GM18951 (cell line): Measurements from ENCODE around the gene FAM13C.

Experiments
- POLR2A ChIP-seq: IDR thresholded peaks from 4 replicates; pipeline ENCODE4 v1.6.1; 2011; ENCODE audit warnings: mild to moderate bottlenecking; ENCODE audit not compliant: insufficient read length, insufficient read depth; ENCODE audit errors: extremely low read depth
- in situ Hi-C: fragments of 300-500 bp; cut with MboI; formaldehyde crosslinking; loops from one replicate; pipeline ENCODE4 v1.12.0; 2022; ENCODE audit warnings: low sequenced_read_pairs, mixed read lengths, inconsistent platforms; ENCODE audit not compliant: unreplicated experiment

FAM13C gene

DNA sequence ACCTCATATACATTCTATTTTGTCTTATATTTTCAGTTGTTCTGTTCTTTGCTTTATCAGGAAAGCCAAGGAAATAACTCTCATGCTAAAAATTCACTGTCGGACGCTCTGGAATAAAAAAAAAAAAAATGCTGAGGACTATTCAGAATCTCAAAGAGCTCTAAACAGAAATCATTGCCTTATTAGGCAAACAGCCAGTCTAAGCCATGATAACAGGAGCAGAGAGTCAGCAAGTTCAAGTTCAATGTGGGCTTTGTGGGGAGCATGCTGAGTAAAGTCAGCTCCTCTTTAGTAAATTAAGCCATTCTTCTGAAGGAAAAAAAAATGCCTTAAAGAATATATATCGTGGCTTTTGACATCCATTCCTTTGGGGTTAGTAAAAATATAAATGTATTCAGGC, 13.6 kb upstream of the FAM13C start:
- no peak for TF ChIP-seq POLR2A
- in situ Hi-C loops: no loop called here

DNA sequence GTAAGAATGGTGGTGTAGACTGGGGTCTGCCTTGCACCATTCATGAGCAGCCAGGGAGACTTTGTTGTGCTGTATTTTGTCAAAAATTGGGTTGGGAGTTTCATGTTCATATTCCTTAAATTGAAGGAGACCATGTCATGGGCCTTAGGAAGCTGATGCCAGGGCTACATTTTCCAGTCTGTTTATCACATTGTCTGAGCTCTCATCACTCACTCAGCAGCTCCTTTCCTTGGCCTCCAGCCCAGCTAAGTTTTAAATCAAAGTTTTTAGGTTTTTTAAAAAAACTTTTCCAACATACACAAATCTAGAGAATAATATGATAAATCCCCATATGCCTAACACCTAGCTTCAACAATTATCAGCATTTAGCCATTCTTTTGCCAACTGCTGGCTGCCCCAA, 12.6 kb upstream of the FAM13C start:
- in situ Hi-C loops: no loop called here
- TF ChIP-seq POLR2A: no peak

DNA sequence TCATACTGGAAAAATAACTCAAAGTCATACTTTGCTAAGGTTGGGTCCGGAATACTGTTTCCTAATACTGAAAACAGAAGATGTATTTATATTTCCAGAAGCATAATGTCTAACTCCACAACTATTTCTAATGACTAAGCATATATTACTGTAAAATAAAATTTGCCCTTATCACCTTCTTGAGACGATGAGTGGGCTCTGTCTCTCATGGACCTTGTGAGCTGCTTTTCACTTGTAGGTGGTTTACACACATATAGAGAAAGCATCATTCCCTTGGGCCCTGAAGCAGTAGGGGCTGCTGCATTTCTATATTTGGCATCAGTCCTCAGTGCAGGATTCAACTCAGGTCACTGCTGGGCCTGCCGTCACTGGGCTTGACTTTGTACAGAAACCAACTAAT, 10.7 kb upstream of the FAM13C start:
- in situ Hi-C loops: no loop called here
- no peak for TF ChIP-seq POLR2A

DNA sequence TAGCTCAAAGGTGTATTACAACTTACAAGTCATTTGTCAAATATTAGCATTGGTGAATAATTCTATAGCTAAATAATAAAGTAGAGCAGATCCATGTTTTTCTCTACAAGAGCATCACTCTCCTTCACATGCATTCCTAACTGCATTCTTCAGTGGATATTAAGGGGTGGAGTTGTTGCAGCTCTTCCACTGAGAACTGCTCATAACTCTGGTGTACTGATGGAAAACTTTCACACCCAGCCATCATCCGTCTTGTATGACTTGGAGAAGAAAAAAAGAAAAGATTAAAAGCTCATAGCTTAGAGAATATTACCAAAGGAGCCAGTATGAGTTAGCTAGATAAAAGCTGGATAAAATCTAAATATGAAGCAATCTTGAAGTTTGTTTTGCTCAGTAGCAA, 10.2 kb upstream of the FAM13C start:
- TF ChIP-seq POLR2A: no peak
- in situ Hi-C loops: no loop called here

DNA sequence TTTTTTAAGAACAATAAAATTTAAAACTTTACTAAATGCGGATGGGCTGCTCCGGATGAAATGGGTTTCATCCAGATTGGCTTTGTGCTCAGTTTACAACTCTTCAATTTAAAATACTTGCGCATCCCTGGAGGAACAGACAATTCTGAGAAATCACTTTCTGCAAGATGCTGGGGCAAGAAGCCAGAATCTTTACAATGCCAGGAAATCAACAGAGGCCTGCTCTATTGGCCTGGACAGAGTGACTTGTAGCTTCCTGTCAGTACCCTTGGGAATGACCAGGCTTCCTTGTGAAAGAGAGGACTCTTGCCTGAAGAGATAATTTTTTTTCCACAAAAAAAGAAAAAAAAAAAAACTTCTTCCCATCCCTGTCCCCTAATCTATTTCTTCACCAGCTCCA, 3.9 kb upstream of the FAM13C start:
- in situ Hi-C loops: no loop called here

DNA sequence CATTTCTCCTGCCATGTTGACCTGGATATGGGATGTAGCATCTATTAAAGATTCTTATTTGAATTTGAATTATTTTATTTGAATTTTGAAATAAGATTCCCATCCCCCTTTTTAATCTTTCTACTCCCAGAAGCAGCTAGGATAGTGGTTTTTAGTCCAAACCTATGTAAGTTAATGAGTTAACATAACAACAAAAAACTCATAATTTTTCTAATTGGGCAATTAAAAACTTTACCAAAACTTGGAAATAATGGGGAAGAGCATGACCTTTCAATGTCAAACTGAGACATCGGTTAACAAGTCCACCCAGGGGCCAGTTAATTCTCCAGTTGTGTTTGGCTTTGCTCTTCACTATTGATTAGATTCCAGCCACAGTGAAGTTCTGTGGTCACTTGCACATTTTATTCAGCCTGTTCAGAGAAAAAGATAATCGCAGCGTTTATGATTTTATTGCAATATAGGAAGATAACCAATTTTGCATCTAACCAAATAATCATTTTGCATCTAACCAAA, 1.2 kb upstream of the FAM13C start:
- TF ChIP-seq POLR2A: no peak
- in situ Hi-C loops: no loop called here

More for the DNA sequence above, 3.9 kb upstream of the FAM13C start:
- no peak for TF ChIP-seq POLR2A

DNA sequence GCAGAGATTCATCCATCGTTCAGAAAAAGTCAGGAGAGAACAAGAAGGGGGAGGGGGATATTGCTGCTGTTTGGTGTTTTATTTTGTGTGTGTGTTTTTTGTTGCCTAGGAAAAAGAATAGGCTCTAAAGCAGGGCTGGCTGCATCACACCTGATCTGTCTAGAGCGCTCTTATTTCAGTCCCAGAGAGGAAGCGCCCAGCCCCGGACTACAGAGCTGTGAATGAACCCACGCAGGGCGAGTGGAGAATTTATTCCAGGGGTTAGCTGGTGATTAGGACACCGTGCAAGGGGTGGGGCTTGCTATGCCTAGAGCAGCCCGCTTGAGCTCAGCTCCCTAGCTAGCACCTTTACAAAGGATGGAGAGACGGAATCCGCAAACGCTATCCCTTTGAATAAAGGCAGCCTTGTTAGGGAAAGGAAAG, 621 bp upstream of the FAM13C start:
- in situ Hi-C loops: no loop called here
- no peak for TF ChIP-seq POLR2A

DNA sequence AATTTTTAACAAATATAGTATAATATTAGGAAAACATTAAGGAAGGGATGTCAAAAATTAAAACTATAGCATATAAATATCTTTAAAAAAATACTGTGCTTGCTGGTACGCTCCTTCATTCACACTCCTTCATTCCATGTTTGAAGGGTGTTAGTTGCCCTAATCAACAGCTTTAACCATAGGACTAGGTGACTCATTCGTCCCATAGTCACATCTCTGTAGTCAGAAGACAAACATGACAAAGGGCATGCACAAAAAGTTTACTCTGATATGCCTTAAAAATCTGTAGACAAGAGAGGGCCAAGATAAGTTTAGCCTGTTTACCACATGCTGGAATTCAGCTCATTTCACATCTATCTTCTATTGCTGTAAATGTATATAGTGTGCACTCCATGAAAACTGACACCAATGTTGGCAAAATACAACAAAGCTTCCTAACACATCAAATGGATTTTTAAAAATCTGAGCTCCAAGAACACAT, 646 bp downstream of the FAM13C start:
- in situ Hi-C loops: no loop called here
- no peak for TF ChIP-seq POLR2A

DNA sequence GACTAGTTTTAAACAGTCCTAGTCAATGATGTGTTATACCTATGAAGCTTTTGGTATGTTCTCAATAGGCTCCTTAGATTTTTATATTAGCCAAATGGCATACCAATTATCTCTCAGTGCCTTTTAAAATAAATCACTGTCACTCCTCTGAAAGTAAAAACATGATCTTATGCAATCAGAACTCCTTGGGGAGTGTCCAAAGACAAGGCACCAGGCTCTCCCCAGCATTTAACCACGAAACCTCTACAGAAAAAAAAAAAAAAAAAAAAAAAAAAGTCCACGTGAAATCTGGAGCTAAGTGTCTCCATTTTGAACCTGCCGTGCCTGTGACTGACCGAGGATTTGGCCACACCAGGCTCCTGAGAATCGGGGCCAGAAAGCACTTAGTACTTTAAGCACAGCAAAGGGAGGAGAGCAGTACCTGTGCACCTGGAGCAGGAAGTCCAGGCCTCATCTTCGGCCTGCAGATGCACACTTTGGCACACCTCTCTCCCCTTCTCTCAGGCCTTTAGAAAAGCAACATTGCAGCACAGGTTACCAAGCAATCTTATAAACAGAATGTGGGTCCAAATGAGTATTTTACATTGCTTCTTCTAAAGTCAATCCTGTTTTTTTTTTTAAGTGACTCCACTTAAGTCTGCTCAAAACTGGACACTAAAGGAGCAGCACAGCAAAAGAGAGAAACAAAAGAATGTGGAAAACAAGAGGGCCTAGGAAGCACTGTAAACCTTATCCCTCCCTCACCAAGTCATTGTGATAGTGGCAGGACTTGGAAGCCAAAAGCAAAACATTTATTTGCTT, 1.5 kb downstream of the FAM13C start:
- in situ Hi-C loops: no loop called here
- no peak for TF ChIP-seq POLR2A

DNA sequence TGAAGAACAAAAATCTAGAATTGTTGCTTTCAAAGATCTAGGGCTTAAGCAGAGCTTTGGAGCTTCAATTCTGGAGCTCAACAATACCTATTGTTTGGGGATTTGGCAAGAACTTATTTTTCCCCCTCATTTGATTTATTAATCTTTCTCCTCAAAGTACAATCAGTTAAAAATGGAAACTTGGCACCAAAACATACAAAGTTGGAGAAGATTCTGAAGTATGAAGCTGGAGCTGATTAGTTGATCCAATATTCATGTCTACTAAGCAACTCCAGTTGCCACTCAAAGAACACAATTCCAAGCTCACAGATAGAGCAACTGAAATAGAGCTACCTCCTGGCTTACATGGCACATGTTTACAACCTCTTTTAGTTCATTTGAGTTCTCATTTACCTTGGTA, 3.8 kb downstream of the FAM13C start:
- in situ Hi-C loops: no loop called here
- TF ChIP-seq POLR2A: no peak

DNA sequence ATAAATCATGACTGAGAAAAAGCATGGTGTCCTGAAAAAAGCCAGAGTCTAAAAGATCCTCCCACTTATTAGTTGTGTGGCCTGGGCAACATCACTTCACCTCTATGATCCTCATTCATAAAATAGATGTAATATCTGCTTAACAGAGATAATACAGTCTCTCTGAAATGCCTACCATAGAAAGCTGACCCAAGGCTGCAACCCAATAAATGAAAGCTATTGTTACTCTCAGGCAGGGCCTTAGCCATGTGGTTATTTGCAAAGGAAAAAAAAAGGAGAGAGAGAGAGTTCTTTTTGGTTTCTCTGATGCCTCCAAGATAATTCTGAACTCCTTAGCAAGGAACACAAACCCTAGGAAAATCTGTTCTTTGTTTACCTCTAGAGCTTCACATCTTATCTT, 7.9 kb downstream of the FAM13C start:
- in situ Hi-C loops: no loop called here
- no peak for TF ChIP-seq POLR2A

DNA sequence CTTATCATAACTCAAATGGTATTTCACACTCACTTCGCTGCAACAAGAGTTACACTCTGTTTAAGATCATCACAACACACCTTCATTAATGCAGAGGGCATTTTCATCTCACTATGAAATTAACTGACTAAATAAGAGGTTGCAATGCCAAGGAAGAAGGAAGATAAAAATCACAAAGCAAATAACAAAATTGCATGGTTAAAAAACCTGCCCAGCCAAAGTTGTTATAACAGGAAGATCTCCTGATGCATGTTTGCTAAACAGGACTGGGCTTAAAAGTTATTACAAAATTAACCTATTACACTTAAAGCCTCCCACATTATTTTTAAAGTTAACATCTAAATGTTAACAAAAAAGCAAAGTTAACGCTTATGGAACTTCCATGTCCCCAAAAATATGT, 11.8 kb downstream of the FAM13C start:
- in situ Hi-C loops: no loop called here
- TF ChIP-seq POLR2A: no peak

DNA sequence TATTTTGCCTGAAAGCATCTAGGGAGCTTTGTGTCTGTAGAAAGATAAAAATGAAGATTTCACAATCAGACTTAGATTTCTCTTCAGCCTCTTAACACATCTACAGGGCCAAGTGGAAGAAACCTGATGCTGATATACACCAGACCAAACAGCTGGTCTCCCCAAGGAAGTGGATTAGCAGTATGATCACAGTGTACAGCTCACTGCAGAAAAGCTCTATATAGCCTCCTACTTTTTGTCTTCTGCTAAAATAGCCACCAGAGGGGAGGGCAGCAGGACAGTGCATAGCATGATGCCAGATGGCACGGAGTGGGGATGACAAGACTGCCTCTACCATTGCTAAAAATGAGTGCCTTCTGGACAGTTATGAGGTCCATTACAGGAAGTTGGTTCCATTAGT, 16.0 kb downstream of the FAM13C start:
- in situ Hi-C loops: no loop called here
- no peak for TF ChIP-seq POLR2A

DNA sequence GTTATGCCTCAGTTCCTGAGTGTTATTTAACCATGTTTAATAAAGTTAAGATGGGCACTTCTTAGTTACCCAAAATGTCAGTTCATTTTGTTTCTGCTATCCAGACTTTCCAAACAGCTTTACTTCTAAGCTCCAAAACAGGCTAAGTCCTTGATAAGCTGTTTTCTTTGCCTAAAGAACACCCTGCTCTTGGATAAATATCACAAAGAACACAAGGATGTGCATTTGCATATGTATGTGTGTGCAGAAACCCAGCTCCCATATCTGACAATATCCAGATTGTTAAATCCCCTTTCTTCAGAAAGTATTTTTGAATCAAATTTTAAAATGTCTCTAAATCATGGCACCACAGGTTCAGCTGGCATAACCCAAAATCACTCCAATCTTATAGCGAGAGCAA, 19.6 kb downstream of the FAM13C start:
- TF ChIP-seq POLR2A: no peak
- in situ Hi-C loops: no loop called here
